GM20000 (cell line): ENCODE results near the gene ZNF423.

Experiments used
- DNase-seq: peaks from one replicate; pipeline ENCODE4 v3.0.0; 2012; ENCODE audit warnings: low spot score
- TF ChIP-seq, protein P1 (sequence below): IDR thresholded peaks from 2 replicates; pipeline ENCODE4 v1.5.1; 2012; ENCODE audit warnings: mild to moderate bottlenecking, control low read depth; ENCODE audit errors: extremely low read depth, missing control alignments

The ZNF423 gene

DNA sequence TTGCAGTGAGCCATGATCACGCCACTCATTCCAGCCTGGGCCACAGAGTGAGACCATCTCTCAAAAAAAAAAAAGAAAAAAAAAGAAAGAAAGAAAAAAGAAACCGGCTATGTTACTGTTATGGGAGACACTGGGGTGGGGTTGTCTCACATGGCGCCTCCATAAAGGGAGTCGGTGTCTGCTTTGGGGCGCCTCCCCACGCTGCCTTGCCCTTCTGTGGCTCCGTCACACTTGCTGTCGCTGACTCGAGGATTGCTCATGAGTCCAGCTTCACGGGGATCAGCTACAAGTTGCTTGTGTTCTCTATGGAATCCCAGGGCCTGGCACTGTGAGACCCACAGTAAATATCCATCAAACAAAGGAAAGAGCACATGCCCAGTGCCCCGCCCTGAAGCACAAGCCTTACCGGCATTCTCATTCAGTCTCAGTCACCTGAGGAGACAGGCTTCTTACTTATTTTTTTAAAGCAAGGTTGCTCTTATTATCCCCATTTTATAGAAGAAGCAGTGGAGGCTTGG is 40.6 kb upstream of the ZNF423 start:
- no peak for DNase-seq
- TF ChIP-seq, protein P1, sequence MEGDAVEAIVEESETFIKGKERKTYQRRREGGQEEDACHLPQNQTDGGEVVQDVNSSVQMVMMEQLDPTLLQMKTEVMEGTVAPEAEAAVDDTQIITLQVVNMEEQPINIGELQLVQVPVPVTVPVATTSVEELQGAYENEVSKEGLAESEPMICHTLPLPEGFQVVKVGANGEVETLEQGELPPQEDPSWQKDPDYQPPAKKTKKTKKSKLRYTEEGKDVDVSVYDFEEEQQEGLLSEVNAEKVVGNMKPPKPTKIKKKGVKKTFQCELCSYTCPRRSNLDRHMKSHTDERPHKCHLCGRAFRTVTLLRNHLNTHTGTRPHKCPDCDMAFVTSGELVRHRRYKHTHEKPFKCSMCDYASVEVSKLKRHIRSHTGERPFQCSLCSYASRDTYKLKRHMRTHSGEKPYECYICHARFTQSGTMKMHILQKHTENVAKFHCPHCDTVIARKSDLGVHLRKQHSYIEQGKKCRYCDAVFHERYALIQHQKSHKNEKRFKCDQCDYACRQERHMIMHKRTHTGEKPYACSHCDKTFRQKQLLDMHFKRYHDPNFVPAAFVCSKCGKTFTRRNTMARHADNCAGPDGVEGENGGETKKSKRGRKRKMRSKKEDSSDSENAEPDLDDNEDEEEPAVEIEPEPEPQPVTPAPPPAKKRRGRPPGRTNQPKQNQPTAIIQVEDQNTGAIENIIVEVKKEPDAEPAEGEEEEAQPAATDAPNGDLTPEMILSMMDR: no peak

DNA sequence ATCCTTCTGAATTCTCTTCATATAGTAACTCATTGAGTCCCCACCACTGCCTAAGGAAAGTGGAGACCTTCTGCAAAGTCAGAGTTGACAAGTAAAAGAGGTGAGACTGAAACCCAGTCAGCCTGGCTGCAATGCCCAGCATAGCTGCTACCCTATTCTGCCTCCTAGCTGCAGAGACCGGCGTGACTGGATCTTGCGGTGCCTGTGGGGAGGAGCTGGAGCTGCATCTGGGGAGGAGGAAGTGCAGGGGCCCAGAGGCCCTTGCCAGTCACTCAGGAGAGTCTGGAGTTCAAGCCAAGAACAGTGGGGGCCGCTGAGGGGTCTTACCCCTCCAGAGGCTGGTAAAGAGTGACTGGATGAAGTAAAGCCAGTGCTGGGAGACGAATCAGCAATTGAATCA is 35.0 kb upstream of the ZNF423 start:
- no peak for DNase-seq

DNA sequence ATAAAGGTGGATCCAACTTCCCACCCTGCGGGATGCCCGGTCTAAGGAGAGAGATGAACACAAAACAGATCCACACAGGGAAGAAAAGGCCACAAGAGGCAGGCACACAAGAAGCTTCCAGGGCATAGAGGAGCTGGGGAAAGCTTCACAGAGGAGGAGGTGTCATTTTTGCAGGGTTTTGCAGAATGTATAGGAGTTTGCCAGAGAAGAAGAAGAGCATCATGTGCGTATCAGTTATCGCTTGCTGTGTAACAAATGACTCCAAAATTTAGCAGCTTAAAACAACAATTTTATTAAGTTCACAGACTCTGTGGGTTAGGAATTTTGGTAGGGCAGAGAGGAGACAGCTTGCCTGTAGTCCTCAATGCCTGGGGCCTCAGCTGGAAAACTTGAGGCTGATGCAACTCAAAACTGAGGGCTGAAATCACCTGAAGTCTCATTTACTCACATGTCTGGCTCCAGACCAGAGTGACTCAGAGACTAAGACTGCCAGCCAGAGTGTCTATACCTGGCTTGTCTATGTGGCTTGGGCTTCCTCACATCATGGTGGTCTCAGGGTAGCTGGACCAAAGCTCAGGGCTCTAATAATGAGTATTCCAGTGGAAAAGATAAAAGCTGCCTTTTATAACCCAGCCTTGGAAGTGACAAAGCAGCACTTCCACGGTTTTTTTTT is 33.9 kb upstream of the ZNF423 start:
- TF ChIP-seq, protein P1: no peak
- no peak for DNase-seq

More for the DNA sequence above, 35.0 kb upstream of the ZNF423 start:
- TF ChIP-seq, protein P1: no peak

DNA sequence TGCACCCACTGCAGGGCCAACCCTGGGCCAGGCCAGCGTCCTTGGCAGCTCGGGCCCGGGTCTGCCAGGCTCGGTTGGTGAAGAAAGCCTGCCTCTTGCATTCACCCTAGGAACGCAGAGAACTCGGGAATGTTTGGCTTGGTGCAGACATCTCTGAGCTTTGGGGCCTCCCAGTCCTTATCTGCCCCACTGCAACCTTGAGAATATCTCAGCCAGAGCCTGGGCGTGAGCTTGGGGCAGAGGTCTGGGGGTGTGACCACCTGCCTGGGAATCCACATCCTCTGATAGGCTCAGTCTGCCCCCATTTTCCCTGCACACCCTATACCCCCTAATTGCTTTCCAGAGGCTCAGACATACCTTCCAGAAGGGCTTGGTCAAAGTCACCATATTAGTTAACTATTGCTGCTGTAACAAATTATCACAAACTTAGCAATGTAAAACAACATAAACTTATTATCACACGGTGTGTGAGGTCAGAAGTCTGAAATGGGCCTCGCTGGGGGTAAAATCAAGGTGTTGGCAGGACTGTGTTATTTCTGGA is 30.7 kb upstream of the ZNF423 start:
- no peak for DNase-seq

DNA sequence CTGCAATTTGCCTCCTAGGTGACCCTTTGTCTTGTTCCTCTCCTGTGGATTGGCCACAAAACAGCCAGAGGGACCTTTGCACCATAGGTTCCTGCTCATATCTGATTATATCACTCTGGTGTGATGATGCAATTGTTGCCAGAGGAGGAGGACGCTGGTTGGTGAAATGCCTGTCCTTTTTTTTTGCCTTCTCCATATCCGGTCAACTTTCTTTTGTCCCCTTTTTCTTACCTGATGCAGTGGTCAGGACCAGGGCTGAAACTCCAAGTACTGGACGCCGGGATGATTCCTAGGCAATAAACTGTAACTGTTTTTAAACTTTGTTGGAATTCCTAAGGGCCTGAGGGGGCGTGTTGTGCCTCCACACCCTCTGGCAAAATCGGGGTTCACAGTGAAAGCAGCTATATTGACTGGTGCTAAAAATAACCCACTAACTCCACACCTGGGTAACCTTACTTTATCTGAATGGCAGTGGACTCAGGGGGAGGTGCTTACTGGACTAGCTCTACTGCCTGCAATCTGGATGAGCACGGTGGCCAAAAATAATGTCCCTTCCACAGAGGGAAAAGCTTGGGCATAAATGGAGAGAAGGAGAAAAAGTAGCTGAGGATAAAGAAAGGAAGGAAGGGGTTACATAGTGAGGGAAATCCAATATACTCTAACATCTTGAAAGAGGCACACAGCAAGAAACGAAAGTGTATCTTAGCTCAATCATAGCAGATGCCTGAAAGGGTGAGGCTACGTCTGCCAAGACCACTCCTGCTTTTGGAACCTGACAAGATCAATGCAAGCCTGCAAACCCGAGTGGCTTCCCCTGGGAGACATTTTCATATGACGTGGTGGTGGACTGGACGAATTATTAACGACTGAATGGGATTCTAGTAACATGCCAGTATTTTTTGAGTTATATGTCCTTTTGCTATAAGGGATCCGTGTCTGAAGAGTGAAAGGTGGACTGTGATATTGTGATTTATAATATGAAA is 28.4 kb upstream of the ZNF423 start:
- no peak for DNase-seq
- TF ChIP-seq, protein P1: no peak

More for the DNA sequence above, 30.7 kb upstream of the ZNF423 start:
- TF ChIP-seq, protein P1: no peak

DNA sequence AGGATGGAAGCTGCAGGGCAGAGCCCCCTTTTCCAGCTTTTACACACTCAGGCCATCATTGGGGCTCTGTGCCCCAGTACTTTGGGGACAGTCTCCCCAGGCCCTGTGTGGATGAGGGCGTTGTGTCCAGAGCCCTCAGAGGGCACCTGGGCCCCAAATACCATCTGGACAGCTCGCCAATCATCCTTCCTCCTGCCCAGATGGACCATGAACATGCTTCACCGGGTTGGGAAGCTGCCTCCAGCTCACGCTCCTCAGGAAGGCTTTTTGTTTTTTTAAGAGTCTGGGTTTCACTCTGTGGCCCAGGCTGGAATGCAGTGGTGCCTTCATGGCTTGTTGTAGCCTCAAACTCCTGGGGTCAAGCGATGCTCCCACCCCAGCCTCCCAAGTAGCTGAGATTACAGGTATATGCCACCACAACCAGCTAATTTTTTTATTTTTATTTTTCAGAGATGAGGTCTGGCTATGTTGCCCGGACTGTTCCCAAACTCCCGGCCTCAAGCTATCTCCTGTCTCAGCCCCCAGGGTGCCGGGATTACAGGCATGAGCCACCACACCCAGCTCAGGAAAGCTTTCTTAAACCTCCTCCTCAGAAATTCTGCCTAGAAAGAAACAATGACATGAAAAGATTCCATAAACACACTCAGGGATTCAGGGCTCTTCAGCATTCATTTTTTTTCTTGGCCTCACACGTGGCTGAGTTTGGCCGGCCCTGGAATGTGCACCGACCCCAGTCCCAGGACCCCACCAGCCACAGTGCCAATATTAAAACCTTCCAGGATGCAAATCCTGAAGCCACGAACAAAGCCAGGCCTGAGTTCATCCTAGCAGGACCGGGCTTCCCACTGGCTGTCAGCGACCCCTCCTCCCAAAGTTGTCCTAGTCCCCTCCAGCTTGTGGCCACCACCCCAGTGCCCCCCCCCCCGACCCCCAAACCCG is 27.4 kb upstream of the ZNF423 start:
- DNase-seq: no peak
- TF ChIP-seq, protein P1: no peak
